NCI-H345 treated with DMSO at 0.1 percent for 48 hours (cell line): ENCODE measurements around the gene NEK10.
"Not testable (repeated sequence)": the region's sequence is repeated elsewhere in the genome, so short reads cannot be mapped to it uniquely, and the experiment has no call there.

ENCODE experiments used
- DNase-seq: peaks from one replicate; lab custom pipeline; 2025; ENCODE audit not compliant: unreplicated experiment; lab: John Stamatoyannopoulos, UW

NEK10 gene

GRCh38 chr3:27319847-27320526 lies 49.2 kb downstream of the NEK10 start:
- DNase-seq = no peak

GRCh38 chr3:27319304-27319703 lies 49.9 kb downstream of the NEK10 start:
- DNase-seq = no peak

- no peak for DNase-seq
Observed at GRCh38 chr3:27317096-27317495, 52.1 kb downstream of the NEK10 start.

- no peak for DNase-seq
Observed at GRCh38 chr3:27315003-27315402, 54.2 kb downstream of the NEK10 start.

GRCh38 chr3:27312044-27312668 lies 57.0 kb downstream of the NEK10 start:
- DNase-seq = peak; percentile 36

- DNase-seq = no peak
Observed at GRCh38 chr3:27311400-27311799, 57.8 kb downstream of the NEK10 start.

- DNase-seq = no peak
Observed at GRCh38 chr3:27310688-27311087, 58.5 kb downstream of the NEK10 start.

- DNase-seq = no peak
Observed at GRCh38 chr3:27307566-27307965, 61.6 kb downstream of the NEK10 start.

- DNase-seq = no peak
Observed at GRCh38 chr3:27302891-27303290, 66.3 kb downstream of the NEK10 start.

GRCh38 chr3:27298981-27299380 lies 70.2 kb downstream of the NEK10 start:
- not testable (repeated sequence) for DNase-seq

- no peak for DNase-seq
Observed at GRCh38 chr3:27293939-27294338, 75.2 kb downstream of the NEK10 start.

- no peak for DNase-seq
Observed at GRCh38 chr3:27290760-27291159, 78.4 kb downstream of the NEK10 start.

- no peak for DNase-seq
Observed at GRCh38 chr3:27289769-27290413, 79.3 kb downstream of the NEK10 start.

- DNase-seq = no peak
Observed at GRCh38 chr3:27287052-27287451, 82.1 kb downstream of the NEK10 start.

GRCh38 chr3:27286467-27286866 lies 82.7 kb downstream of the NEK10 start:
- not testable (repeated sequence) for DNase-seq

- no peak for DNase-seq
Observed at GRCh38 chr3:27285668-27286067, 83.5 kb downstream of the NEK10 start.

- DNase-seq = no peak
Observed at GRCh38 chr3:27281671-27282150, 87.5 kb downstream of the NEK10 start.

- DNase-seq = no peak
Observed at GRCh38 chr3:27279123-27279522, 90.1 kb downstream of the NEK10 start.

GRCh38 chr3:27278383-27279055 lies 90.7 kb downstream of the NEK10 start:
- no peak for DNase-seq

- DNase-seq = no peak
Observed at GRCh38 chr3:27275441-27275990, 93.7 kb downstream of the NEK10 start.

GRCh38 chr3:27271890-27272289 lies 97.3 kb downstream of the NEK10 start:
- DNase-seq = no peak
